HepG2 (cell line): ENCODE measurements around the gene BSND. TPM values are rescaled to one million over a fixed set of nuclear protein-coding genes. Genes with fewer than 3 reads are reported as not detected.

Experiments
- AHDC1 ChIP-seq: sonication (generic); formaldehyde crosslinking; IDR thresholded peaks from 2 replicates; pipeline ENCODE4 v1.5.1; 2020; ENCODE audit warnings: mild to moderate bottlenecking, missing genetic modification reagents, borderline replicate concordance
- ARID3A ChIP-seq: IDR thresholded peaks from 2 replicates; pipeline ENCODE4 v1.6.1; 2012; ENCODE audit warnings: low read depth, low read length, improper control_type of control experiment
- ATF7-NPFF ChIP-seq: sonication (generic); formaldehyde crosslinking; IDR thresholded peaks from 2 replicates; pipeline ENCODE4 v1.8.1; 2023; ENCODE audit warnings: mild to moderate bottlenecking, low read depth, missing genetic modification reagents, moderate library complexity
- CEBPB ChIP-seq: IDR thresholded peaks from 2 replicates; pipeline ENCODE4 v1.6.1; 2011; ENCODE audit warnings: low read depth, low read length, improper control_type of control experiment, borderline replicate concordance
- ERF ChIP-seq: IDR thresholded peaks from 2 replicates; pipeline ENCODE4 v1.6.1; 2018; ENCODE audit warnings: missing biosample characterization, missing genetic modification reagents
- GATAD2A ChIP-seq: IDR thresholded peaks from 2 replicates; pipeline ENCODE4 v1.6.1; 2016
- IKZF5 ChIP-seq: IDR thresholded peaks from 2 replicates; pipeline ENCODE4 v1.6.1; 2018; ENCODE audit warnings: missing genetic modification reagents, mild to moderate bottlenecking, missing compliant biosample characterization
- IRF2 ChIP-seq: IDR thresholded peaks from 2 replicates; pipeline ENCODE4 v1.6.1; 2018; ENCODE audit warnings: missing genetic modification reagents, missing compliant biosample characterization
- NFE2L2 ChIP-seq: fragments of 150-350 bp; IDR thresholded peaks from 2 replicates; pipeline ENCODE4 v1.6.1; 2014; ENCODE audit warnings: low read length
- TAF1 ChIP-seq: sonication (generic); formaldehyde crosslinking; IDR thresholded peaks from 2 replicates; pipeline ENCODE4 v1.4.0; 2020; ENCODE audit warnings: missing genetic modification reagents
- TOE1 ChIP-seq: sonication (generic); formaldehyde crosslinking; IDR thresholded peaks from 2 replicates; pipeline ENCODE4 v1.4.0; 2020; ENCODE audit warnings: mild to moderate bottlenecking, missing genetic modification reagents
- ZFP1 ChIP-seq: IDR thresholded peaks from 2 replicates; pipeline ENCODE4 v1.6.1; 2016
- ZMYM4 ChIP-seq: sonication (generic); formaldehyde crosslinking; IDR thresholded peaks from 2 replicates; pipeline ENCODE4 v1.8.1; 2023; ENCODE audit warnings: mild to moderate bottlenecking, missing genetic modification reagents
- ZNF251 ChIP-seq: sonication (generic); formaldehyde crosslinking; IDR thresholded peaks from 2 replicates; pipeline ENCODE4 v1.9.0; 2021; ENCODE audit warnings: mild to moderate bottlenecking, missing genetic modification reagents
- ZNF263 ChIP-seq: sonication (generic); formaldehyde crosslinking; IDR thresholded peaks from 2 replicates; pipeline ENCODE4 v1.4.0; 2020; ENCODE audit warnings: missing genetic modification reagents
- ZNF564 ChIP-seq: sonication (generic); formaldehyde crosslinking; IDR thresholded peaks from 2 replicates; pipeline ENCODE4 v1.8.1; 2023; ENCODE audit warnings: mild to moderate bottlenecking, missing genetic modification reagents
- ZNF619 ChIP-seq: sonication (generic); formaldehyde crosslinking; IDR thresholded peaks from 2 replicates; pipeline ENCODE4 v1.4.0; 2020; ENCODE audit warnings: mild to moderate bottlenecking, missing genetic modification reagents
- ZNF660 ChIP-seq: sonication (generic); formaldehyde crosslinking; IDR thresholded peaks from 2 replicates; pipeline ENCODE4 v1.5.1; 2020; ENCODE audit warnings: mild to moderate bottlenecking, low read depth, missing genetic modification reagents, borderline replicate concordance
- ZNF678 ChIP-seq: sonication (generic); formaldehyde crosslinking; IDR thresholded peaks from 2 replicates; pipeline ENCODE4 v1.4.0; 2020; ENCODE audit warnings: mild to moderate bottlenecking, missing genetic modification reagents
- ZNF780A ChIP-seq: sonication (generic); formaldehyde crosslinking; IDR thresholded peaks from 2 replicates; pipeline ENCODE4 v1.8.0; 2022; ENCODE audit warnings: mild to moderate bottlenecking, missing genetic modification reagents, moderate library complexity
- ZSCAN20 ChIP-seq: sonication (generic); formaldehyde crosslinking; IDR thresholded peaks from 2 replicates; pipeline ENCODE4 v1.4.0; 2020; ENCODE audit warnings: missing genetic modification reagents, mild to moderate bottlenecking, borderline replicate concordance
- polyA plus RNA-seq, 8 experiments: library from polyadenylated mRNA; depleted of rRNA in 3 of 8; stranded (reverse) in 7 of 8; unstranded in 1 of 8; fragments of >200 nt; fragmentation: Illumina TruSeq in 4 of 8; extraction: Trizol in 4 of 8; gene quantifications; 2 replicates each; pipeline versions ENCODE4 v1.2.1 to v1.2.3, GENCODE V29; 2011 to 2016; ENCODE audit warnings: low read depth in 4 of 8, missing spikeins in 1 of 8, mixed read lengths in 1 of 8; ENCODE audit not compliant: insufficient read depth in 1 of 8
- total RNA-seq, 5 experiments: library from RNA; depleted of rRNA; stranded (reverse); fragments of >200 nt; fragmentation: Illumina TruSeq; extraction: Trizol; gene quantifications; 2 replicates each; pipeline ENCODE4 v1.2.3, GENCODE V29; 2016; ENCODE audit warnings: low read depth in 1 of 5

BSND gene
- total and polyA plus RNA-seq, 2 of the 13 experiments (the other 11 are each of a cell fraction or from before 2014, with no cell fraction given): not detected

GRCh38 chr1:54950369-54951163 lies 48.2 kb upstream of the BSND start (continued):
- TF ChIP-seq IKZF5: no peak; the same call in 1 of the 2 replicates
- peak; percentile 53; the same call in 1 of the 2 replicates for TF ChIP-seq AHDC1 (CRISPR knock-in tag)
- TF ChIP-seq ZNF660 (CRISPR knock-in tag): no peak
- no peak for TF ChIP-seq ZNF780A (CRISPR knock-in tag)
- TF ChIP-seq GATAD2A (CRISPR knock-in tag): peak; percentile 74
- TF ChIP-seq ZNF678 (CRISPR knock-in tag): no peak
- TF ChIP-seq ZFP1 (CRISPR knock-in tag): no peak
- TF ChIP-seq ARID3A: 0 out of 2 replicates have a peak, but pooled peaks have one; percentile 21
- TF ChIP-seq ZMYM4 (CRISPR knock-in tag): peak; percentile 13; the same call in 1 of the 2 replicates
- TF ChIP-seq TAF1 (CRISPR knock-in tag): 0 out of 2 replicates have a peak, but pooled peaks have one; percentile 35
- peak; percentile 55; the same call in 1 of the 2 replicates for TF ChIP-seq IRF2 (CRISPR knock-in tag)
- peak; percentile 64; the same call in 1 of the 2 replicates for TF ChIP-seq CEBPB
- no peak for TF ChIP-seq TOE1
- TF ChIP-seq ERF: no peak
- 0 out of 2 replicates have a peak, but pooled peaks have one; percentile 33 for TF ChIP-seq ATF7-NPFF (CRISPR knock-in tag)
- TF ChIP-seq ZNF619 (CRISPR knock-in tag): peak; percentile 65; the same call in 1 of the 2 replicates
- no peak for TF ChIP-seq NFE2L2
- 0 out of 2 replicates have a peak, but pooled peaks have one; percentile 45 for TF ChIP-seq ZSCAN20 (CRISPR knock-in tag)
- TF ChIP-seq ZNF263 (CRISPR knock-in tag): peak; percentile 86
- 0 out of 2 replicates have a peak, but pooled peaks have one; percentile 47 for TF ChIP-seq ZNF251 (CRISPR knock-in tag)
- no peak for TF ChIP-seq ZNF564 (CRISPR knock-in tag)
